CD1c-positive myeloid dendritic cell (primary cell): Measurements from ENCODE around the gene ITPR2.
"Not testable (repeated sequence)": the region's sequence is repeated elsewhere in the genome, so short reads cannot be mapped to it uniquely, and the experiment has no call there.

Source experiments
- DNase-seq: peaks from one replicate; pipeline ENCODE4 v3.0.0-alpha.2; 2016; ENCODE audit errors: extremely low spot score

ITPR2 gene

DNA sequence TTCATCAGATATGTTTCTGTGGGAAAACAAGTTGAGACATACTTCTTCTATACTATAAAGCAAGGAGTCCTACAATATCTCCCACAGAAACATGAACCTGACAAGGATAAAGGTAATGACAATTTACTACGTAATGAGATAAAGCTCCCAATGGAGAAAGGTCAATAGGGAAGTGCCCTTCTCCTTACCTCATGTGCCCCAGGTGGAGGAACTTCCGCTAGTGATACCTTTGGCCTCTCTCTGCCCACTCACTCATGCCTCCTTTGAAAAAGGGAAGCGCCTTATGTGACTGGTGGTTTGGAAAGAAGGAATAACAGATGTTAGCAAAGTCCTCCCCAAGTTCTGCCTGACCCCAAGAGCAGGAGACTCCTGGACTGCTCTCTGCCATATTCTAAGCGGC, 305.3 kb downstream of the ITPR2 start:
- no peak for DNase-seq

DNA sequence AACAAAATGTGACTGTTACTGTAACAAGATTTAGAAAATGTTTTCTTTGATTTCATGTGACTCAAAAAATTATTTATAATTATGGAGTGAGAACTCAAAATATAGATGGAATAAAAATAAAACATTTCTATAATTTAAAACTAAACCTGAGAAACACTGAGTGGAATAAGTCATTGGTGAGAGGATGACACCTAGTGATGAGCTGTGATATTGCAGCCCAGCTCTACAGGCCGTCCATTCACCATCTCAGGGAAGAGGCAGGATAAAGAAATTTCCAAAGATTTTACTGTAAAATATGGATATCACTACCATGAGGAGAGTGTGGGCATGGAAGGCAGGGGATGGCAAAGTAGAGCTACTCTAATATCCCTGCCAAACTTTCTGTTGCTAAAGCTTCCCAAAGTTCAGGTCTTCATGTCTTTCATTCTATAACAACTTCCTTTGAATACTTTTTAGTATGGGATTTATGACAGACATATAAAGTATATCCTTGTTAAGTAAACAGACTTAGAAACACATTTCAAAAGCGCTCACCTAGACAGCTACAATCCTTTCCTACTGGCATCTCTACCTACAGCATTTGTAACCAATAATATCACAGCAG, 308.0 kb downstream of the ITPR2 start:
- peak; percentile 38 for DNase-seq

DNA sequence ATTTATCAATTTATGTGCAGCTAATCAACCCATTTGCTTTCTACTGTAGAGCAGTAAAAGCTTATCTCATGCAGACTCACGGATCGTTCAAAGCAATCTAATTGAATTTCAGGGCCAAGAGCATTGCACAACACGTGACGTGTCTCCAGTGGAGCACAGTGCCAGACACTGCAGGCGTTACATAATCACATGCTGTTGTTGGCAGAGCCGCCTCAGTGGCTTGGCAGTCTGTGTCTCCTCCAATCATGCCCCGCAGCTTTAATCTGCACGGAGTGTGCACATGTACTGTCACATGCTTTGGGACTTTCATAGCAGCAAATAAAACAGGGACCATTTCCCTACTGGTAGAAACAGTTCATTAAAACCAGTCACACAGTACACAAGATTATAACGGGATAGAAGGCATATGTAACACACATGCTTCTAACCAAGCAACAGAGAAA, 309.3 kb downstream of the ITPR2 start:
- peak; percentile 66 for DNase-seq

DNA sequence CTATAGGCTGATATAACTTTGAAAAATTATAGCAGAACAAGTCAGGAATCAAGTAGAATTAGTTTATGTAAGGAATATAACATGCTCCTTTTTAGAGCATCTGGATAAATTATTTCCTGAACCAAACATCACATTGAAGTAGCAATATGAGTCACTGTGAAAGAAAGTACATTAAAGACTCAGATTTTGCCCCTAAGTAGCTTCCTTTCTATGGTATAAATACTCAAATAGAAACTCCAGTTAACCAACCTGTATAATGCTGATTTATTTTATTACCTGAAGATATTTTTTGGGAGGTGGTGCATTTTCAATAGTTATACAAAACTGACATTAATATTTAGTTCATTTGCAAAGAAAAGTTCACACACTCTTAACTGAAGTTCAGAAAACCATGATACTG, 312.1 kb downstream of the ITPR2 start:
- DNase-seq, result no peak

DNA sequence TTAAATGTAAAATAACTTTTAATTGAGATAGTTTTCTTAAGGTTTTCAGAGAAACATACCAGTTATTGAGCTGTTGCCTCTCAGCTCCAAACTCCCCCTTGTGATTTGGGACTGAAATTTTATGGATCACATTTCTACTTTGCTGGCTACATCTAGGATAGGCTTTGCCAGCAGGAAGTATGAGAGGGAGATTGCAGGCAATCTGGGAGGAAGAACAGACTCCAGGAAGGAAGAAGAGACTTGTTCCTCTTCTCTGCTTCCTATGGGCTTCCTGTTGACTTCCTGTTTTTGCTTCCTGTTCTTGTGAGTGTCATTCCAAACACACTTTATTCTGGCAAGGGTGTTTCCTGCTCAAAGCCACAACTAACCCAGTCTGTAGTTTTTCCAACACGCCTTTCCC, 312.9 kb downstream of the ITPR2 start:
- DNase-seq, result no peak

DNA sequence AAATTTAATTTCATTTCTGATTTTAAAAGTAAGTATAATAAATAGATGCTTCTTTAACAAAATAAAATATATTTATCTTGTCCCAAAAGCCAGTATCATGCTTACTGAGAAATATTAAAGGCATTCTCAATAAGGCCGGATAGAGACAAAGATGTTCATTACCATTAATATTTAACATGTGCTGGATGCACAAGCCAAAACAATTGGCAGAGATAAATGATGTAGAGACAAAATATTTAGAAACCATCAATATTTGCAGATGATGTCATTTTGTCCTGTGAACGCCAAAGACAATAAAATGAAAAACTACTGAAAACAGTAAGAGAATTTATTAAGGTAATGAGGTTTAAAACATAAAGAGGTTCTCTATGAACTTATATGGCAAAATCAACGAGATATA, 313.5 kb downstream of the ITPR2 start:
- no peak for DNase-seq

DNA sequence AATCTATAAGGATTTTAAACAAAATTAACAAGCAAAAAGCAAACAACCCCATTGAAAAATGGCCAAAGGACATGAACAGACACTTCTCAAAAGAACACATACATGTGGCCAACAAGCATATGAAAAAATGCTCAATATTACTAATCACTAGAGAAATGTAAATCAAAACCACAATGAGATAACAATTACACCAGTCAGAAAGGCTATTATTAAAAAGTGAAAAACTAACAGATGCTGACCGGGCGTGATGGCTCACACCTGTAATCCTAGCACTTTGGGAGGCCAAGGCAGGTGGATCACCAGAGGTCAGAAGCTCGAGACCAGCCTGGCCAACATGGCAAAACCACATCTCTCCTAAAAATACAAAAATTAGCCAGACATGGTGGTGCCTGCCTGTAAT, 315.7 kb downstream of the ITPR2 start:
- DNase-seq, result not testable (repeated sequence)

- DNase-seq, result no peak
These were observed 318.6 kb downstream of the ITPR2 start for GRCh38 chr12:26514364-26514763.

DNA sequence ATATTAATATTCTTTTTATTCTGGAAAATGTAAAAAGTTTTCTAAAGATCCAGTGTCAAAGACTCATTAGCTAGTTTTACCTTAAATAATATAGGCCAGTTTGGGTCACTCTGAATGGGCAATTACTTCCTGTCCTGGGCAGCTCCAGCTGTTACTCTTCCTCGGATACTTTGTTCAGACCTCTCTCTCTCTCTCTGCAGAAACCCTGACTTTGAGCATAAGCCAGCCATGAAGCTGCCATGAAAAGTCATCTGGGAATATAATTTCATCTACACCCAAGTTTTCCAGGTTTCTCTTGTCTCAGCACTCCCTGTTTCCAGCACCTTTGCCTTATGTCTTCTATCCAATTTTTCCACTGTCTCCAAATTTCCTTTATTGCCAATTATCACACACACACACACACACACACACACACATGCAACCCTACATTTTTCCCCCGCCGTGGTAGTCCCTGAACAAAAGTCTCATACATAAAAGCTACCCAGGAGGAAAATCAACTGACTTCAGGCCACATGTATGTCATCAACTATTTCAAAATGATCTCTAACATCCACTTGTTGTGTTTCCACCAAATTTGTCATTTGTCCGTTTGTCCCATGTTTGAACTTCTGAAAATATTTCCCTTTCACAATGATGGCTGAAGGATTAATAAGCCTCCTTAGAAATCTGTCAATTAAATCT, 319.5 kb downstream of the ITPR2 start:
- DNase-seq, result no peak

GRCh38 chr12:26512213-26512612, 320.8 kb downstream of the ITPR2 start:
- no peak for DNase-seq

DNA sequence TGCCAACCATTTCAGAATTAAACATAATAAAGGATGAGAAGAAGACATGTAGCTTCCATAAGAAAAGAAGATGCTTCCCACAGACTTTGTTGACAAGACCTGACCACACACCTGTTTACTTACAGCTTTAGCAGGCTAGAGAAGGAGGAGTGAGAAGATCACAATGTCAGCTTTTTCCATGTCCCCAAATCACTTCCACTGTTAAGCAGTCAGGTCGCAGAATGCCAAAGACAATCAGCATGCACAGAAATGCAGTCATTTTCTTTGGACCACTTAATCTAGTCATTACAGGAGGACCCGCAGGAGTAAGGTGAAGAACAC, 322.7 kb downstream of the ITPR2 start:
- no peak for DNase-seq

DNA sequence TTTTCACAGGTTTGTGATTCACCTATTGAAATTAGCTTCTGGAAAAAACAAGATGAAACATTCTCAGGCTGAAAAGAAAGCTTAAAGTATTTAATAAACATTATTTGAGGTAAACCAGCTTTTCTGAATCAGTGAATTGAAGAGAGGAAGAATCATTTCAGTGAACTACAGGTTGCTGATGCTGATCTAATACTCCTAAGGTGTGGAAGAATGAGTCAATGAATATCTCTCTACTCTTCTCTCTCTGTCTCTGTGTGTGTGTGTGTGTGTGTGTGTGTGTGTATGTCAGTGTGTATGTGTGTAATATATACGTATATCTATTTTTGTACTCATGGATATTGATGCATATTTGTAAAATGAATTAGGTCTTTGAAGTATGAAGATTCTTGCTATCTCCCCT, 325.4 kb downstream of the ITPR2 start:
- DNase-seq, result no peak

- DNase-seq, result no peak
These were observed 332.9 kb downstream of the ITPR2 start for GRCh38 chr12:26499979-26500640.

DNA sequence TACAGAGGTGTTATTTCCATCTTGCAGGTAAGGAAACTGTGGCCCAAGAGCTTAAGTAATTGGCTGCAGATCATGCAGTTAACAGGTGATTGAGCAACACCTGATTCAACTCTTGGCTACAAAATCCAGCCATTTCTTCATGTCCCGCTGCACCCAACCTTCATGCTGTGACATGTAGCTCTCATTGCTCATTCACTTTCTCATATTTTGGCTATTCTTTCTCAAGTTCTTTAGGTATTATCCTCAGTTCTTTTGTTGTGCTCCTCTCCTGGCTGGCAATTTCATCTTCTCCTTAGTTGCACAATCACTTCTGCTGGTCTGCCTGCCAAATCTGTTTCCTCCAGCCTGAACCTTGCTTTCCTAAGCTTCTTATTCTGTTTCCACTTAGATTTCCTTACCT, 336.8 kb downstream of the ITPR2 start:
- no peak for DNase-seq

GRCh38 chr12:26493656-26494055, 339.3 kb downstream of the ITPR2 start:
- DNase-seq, result no peak

GRCh38 chr12:26492406-26492805, 340.6 kb downstream of the ITPR2 start:
- DNase-seq, result no peak

DNA sequence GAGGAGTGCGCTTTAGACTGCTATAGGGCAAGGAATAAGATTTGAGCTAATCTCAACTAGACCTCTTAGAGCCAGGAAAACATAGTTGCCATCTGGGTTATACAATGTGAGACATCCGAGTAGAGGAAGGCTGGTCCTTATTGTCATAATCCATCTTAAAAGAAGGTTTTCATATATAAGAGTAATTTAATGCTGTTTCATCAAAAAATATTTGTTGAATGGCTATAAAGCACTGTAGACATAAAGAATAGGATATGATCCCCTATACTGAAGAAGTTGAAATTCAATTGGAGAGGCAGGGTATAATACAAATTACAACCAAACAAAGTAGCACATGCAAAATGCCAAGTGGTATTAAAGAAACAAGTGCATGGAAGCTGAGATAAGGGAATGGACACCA, 343.1 kb downstream of the ITPR2 start:
- no peak for DNase-seq

GRCh38 chr12:26488351-26488750, 344.6 kb downstream of the ITPR2 start:
- DNase-seq, result no peak

DNA sequence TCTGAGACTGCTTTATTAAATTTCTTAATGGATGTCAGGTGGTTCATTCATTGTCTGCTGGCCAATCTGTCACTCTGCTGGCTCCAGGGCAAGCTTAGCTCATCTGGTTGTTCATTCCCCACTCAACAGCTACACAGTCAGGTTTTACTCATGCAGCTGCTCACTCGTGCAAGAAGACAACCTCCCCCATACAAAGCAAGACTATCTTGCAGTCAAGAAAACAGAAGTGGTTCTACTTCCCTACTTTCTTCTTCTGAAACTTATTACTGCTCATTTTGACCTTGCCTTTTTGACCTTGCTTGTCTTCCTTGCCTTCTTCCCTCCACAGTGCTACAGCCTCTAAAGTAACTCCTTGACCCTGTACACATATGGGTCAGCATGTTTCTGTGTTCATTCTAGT, 359.7 kb downstream of the ITPR2 start:
- DNase-seq, result peak; percentile 84

- DNase-seq, result peak; percentile 91
These were observed 361.4 kb downstream of the ITPR2 start for GRCh38 chr12:26471560-26471959.

DNA sequence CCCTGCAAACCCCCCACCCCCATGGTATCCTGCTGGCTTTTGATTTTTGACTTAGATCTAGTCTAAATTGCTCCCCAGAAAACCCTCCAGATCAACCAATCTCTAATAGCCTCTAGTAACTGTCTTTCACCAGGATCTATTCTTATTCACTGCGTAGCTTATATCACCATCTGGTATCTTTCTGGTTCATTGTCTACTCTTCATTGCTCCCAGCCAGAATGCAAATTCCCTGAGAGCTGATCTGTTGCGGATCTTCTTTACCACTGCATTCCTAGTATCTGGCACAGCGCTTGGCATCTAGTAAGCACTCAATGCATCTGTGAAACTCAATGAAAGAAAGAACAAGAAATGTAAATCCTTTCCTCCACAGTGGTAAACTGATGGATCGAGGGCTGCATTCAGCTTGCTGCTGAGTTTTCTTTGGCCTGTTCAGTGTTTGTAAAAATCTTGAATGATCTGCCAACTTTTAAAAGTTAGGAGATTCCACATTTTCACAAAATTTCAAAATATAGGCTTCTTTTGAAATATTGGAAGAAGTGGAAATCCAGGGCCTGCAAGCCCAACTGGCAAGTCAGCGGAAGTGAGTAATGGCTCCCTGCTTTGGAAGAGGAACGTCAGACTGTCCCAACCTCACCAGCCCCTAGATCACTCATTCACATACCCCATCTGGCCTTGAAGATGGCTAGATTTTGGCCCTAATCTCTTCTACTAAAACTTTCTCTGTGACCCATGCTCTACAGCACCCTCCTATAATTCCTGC, 363.4 kb downstream of the ITPR2 start:
- DNase-seq, result peak; percentile 5

DNA sequence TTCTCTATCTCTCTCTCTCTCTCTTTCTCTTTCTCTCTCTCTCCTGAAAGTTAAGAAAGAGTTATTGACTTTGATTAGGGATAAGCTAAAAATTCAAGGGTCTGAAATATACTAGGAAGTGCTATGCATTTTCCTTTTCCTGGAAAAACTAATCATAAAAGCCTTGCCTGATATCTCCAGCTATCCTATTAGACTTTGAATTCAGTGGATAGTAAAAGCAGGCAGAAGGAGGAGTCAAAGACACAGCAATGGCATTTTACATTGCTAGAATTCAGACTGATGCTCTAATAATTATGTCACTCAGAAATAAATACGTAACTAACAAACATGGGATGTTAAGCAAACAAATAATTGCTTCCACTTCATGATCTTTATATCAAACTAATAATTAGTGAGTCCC, 365.6 kb downstream of the ITPR2 start:
- no peak for DNase-seq

GRCh38 chr12:26466726-26467125, 366.3 kb downstream of the ITPR2 start:
- no peak for DNase-seq
